Activated naive CD4-positive, alpha-beta T cell treated with anti-CD3 and anti-CD28 coated beads for 36 hours (primary cell): ENCODE results near the gene MNT. TPM values are rescaled to one million over a fixed set of nuclear protein-coding genes. Genes with fewer than 3 reads are reported as not detected.

ENCODE experiments used
- CTCF ChIA-PET: fragments of 350-600 bp; sonication (Branson Sonifier 250); formaldehyde crosslinking; loops from one replicate; lab custom pipeline; 2021; ENCODE audit warnings: antibody characterized with exemption; lab: Charles Lee
- DNase-seq: peaks from one replicate; pipeline ENCODE4 v3.0.0-alpha.2; 2020
- H3K27ac Mint-ChIP-seq: one replicate; pipeline ENCODE4 v1.8.0; 2021; ENCODE audit warnings: mild to moderate bottlenecking, mixed read lengths
- H3K27me3 Mint-ChIP-seq: one replicate; pipeline ENCODE4 v1.8.0; 2021; ENCODE audit warnings: low read depth, mixed read lengths
- H3K36me3 Mint-ChIP-seq: one replicate; pipeline ENCODE4 v1.8.0; 2021; ENCODE audit warnings: low read depth, mixed read lengths
- H3K4me1 Mint-ChIP-seq: one replicate; pipeline ENCODE4 v1.8.0; 2021; ENCODE audit warnings: low read depth, mixed read lengths
- H3K4me3 Mint-ChIP-seq: one replicate; pipeline ENCODE4 v1.8.0; 2021; ENCODE audit warnings: mild to moderate bottlenecking, moderate library complexity, mixed read lengths
- H3K9me3 Mint-ChIP-seq: one replicate; pipeline ENCODE4 v1.8.0; 2021; ENCODE audit warnings: mixed read lengths
- intact Hi-C: fragments of 100-400 bp; cut with micrococcal nuclease; formaldehyde crosslinking; loops from one replicate; pipeline ENCODE4 v1.15.1; 2023
- total RNA-seq, 2 experiments: library from RNA; stranded (reverse); gene quantifications; one replicate each; pipeline ENCODE4 v1.2.3, GENCODE V29; 2021

The MNT gene
- total RNA-seq, 2 experiments from 2014 or later = 13.1 to 17.0 TPM

DNA sequence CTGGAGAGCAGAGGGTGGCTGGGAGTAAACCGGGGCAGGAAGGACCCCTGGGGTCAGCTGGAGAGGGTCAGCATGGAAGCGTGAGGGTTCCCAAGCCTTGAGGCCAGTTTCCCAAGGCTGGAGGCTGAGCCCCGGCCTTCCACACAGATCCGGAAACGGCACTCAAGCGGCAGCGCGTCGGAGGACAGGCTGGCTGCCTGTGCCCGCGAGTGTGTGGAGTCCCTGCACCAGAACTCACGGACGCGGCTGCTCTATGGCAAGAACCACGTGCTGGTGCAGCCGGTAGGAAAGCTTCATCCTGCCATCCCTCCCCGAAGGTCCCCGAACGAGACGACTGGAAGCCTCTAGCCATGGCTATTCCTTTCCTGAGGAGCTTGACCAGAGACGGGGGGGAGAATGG, 37.5 kb downstream of the MNT start:
- H3K27me3 Mint-ChIP-seq = no peaks in the 10 kb centered on the region
- peaks cover 3% of the 10 kb centered on the region for H3K36me3 Mint-ChIP-seq
- no peaks in the 10 kb centered on the region for H3K9me3 Mint-ChIP-seq
- H3K4me3 Mint-ChIP-seq = no peak overlapping the region
- no peak for DNase-seq
- intact Hi-C loops = no loop called here
- H3K27ac Mint-ChIP-seq = no peak overlapping the region
- CTCF ChIA-PET = interaction anchor here (0.5 to 1.4 kb wide), 3 partner anchors 16 to 452 kb away, joined by 3 to 5 read pairs (median 4); no protein-coding TSS in a partner anchor
- H3K4me1 Mint-ChIP-seq = no peaks in the 10 kb centered on the region

DNA sequence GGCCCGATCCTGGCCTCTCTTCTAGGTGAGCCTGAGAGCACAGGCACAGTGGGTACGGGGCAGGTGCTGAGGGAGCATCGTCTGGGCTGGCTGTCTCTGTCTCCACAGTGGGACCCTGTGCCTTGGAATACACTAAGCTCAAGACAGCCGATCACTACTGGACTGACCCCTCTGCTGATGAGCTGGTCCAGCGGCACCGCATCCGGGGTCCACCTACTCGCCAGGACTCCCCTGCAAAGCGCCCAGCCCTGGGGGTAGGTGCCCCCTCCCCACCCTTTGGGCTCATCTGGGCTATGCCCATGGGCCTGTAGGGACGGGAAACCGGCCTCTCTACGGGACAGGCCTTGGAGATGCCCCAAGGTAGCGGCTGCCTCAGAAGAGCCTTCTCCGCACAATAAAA, 38.0 kb downstream of the MNT start:
- Mint-ChIP-seq H3K27ac (no peak overlapping the region), H3K27me3 (no peaks in the 10 kb centered on the region), H3K4me1 (no peaks in the 10 kb centered on the region), H3K9me3 (no peaks in the 10 kb centered on the region), H3K4me3 (no peak overlapping the region), H3K36me3 (peaks cover 3% of the 10 kb centered on the region)
- no peak for DNase-seq
- CTCF ChIA-PET = interaction anchor here (0.5 to 1.4 kb wide), 2 partner anchors 16 to 20 kb away, joined by 3 to 5 read pairs; no protein-coding TSS in a partner anchor
- intact Hi-C loops = no loop called here

GRCh38 chr17:2362416-2362815, 38.4 kb downstream of the MNT start:
- peaks cover 3% of the 10 kb centered on the region for H3K36me3 Mint-ChIP-seq
- H3K27ac Mint-ChIP-seq = no peak overlapping the region
- CTCF ChIA-PET = no interaction called here

GRCh38 chr17:2362016-2362415, 38.8 kb downstream of the MNT start:
- CTCF ChIA-PET = no interaction called here
- no peak overlapping the region for H3K27ac Mint-ChIP-seq
- H3K9me3 Mint-ChIP-seq = no peaks in the 10 kb centered on the region
- no peak overlapping the region for H3K4me3 Mint-ChIP-seq
- no peaks in the 10 kb centered on the region for H3K27me3 Mint-ChIP-seq
- H3K36me3 Mint-ChIP-seq = peaks cover 3% of the 10 kb centered on the region
- intact Hi-C loops = no loop called here
- H3K4me1 Mint-ChIP-seq = no peaks in the 10 kb centered on the region
- DNase-seq = no peak

More at GRCh38 chr17:2362416-2362815, 38.4 kb downstream of the MNT start:
- no peaks in the 10 kb centered on the region for H3K27me3 Mint-ChIP-seq
- no peak overlapping the region for H3K4me3 Mint-ChIP-seq
- H3K4me1 Mint-ChIP-seq = no peaks in the 10 kb centered on the region
- intact Hi-C loops = no loop called here
- DNase-seq = no peak
- H3K9me3 Mint-ChIP-seq = no peaks in the 10 kb centered on the region

- Mint-ChIP-seq H3K36me3 (peaks cover 3% of the 10 kb centered on the region), H3K9me3 (no peaks in the 10 kb centered on the region), H3K27ac (no peak overlapping the region), H3K27me3 (no peaks in the 10 kb centered on the region), H3K4me3 (no peak overlapping the region), H3K4me1 (no peaks in the 10 kb centered on the region)
- intact Hi-C loops = no loop called here
- CTCF ChIA-PET = interaction anchor here (0.8 to 1.8 kb wide), 3 partner anchors 8 to 55 kb away, joined by 3 to 4 read pairs (median 4); no protein-coding TSS in a partner anchor
- DNase-seq = no peak
Observed at GRCh38 chr17:2361010-2361760, 39.7 kb downstream of the MNT start.

GRCh38 chr17:2357931-2358434, 42.9 kb downstream of the MNT start:
- no peaks in the 10 kb centered on the region for H3K27me3 Mint-ChIP-seq
- no peak overlapping the region for H3K27ac Mint-ChIP-seq
- intact Hi-C loops = no loop called here
- peaks cover 3% of the 10 kb centered on the region for H3K36me3 Mint-ChIP-seq
- no peaks in the 10 kb centered on the region for H3K9me3 Mint-ChIP-seq
- no peak for DNase-seq
- CTCF ChIA-PET = interaction anchor here (0.9 to 1.5 kb wide), 2 partner anchors 21 to 58 kb away, joined by 3 to 4 read pairs; partner anchors contain the start of gene TSR1
- no peak overlapping the region for H3K4me3 Mint-ChIP-seq
- H3K4me1 Mint-ChIP-seq = peaks cover 15% of the 10 kb centered on the region

- CTCF ChIA-PET = no interaction called here
- intact Hi-C loops = no loop called here
- Mint-ChIP-seq H3K27ac (no peak overlapping the region), H3K36me3 (no peaks in the 10 kb centered on the region), H3K4me1 (peaks cover 17% of the 10 kb centered on the region), H3K9me3 (no peaks in the 10 kb centered on the region), H3K27me3 (no peaks in the 10 kb centered on the region), H3K4me3 (no peak overlapping the region)
- DNase-seq = no peak
Observed at GRCh38 chr17:2357237-2357636, 43.6 kb downstream of the MNT start.

GRCh38 chr17:2354311-2354710, 46.5 kb downstream of the MNT start:
- CTCF ChIA-PET = interaction anchor here (0.6 to 2.4 kb wide), 7 partner anchors 15 to 582 kb away, joined by 3 to 19 read pairs (median 4); partner anchors contain the start of gene TSR1
- intact Hi-C loops = loop anchor here (5.0 kb wide), 1 partner anchor 52 kb away; the partner anchor contains the start of genes SMG6 and SRR
- H3K4me3 Mint-ChIP-seq = no peak overlapping the region
- no peak overlapping the region for H3K27ac Mint-ChIP-seq
- no peaks in the 10 kb centered on the region for H3K27me3 Mint-ChIP-seq
- no peak for DNase-seq
- H3K4me1 Mint-ChIP-seq = peaks cover 17% of the 10 kb centered on the region
- no peaks in the 10 kb centered on the region for H3K9me3 Mint-ChIP-seq
- no peaks in the 10 kb centered on the region for H3K36me3 Mint-ChIP-seq

GRCh38 chr17:2351269-2351668, 49.6 kb downstream of the MNT start:
- no peak for DNase-seq
- no peaks in the 10 kb centered on the region for H3K9me3 Mint-ChIP-seq
- no peaks in the 10 kb centered on the region for H3K36me3 Mint-ChIP-seq
- H3K4me3 Mint-ChIP-seq = no peak overlapping the region
- H3K4me1 Mint-ChIP-seq = peaks cover 17% of the 10 kb centered on the region
- no peak overlapping the region for H3K27ac Mint-ChIP-seq
- intact Hi-C loops = loop anchor here (5.0 kb wide), 1 partner anchor 49 kb away; the partner anchor contains the start of genes SMG6 and SRR
- H3K27me3 Mint-ChIP-seq = no peaks in the 10 kb centered on the region
- CTCF ChIA-PET = interaction anchor here (0.6 to 1.7 kb wide), 5 partner anchors 15 to 488 kb away, joined by 3 to 9 read pairs (median 3); partner anchors contain the start of gene TSR1

- intact Hi-C loops = no loop called here
- CTCF ChIA-PET = interaction anchor here (1.0 to 1.7 kb wide), 4 partner anchors 8 to 291 kb away, joined by 3 to 5 read pairs (median 4); no protein-coding TSS in a partner anchor
- no peak overlapping the region for H3K27ac Mint-ChIP-seq
- no peaks in the 10 kb centered on the region for H3K27me3 Mint-ChIP-seq
- H3K4me1 Mint-ChIP-seq = peaks cover 6% of the 10 kb centered on the region
- H3K4me3 Mint-ChIP-seq = no peak overlapping the region
- no peaks in the 10 kb centered on the region for H3K9me3 Mint-ChIP-seq
- H3K36me3 Mint-ChIP-seq = no peaks in the 10 kb centered on the region
- no peak for DNase-seq
Observed at GRCh38 chr17:2347805-2348685, 52.8 kb downstream of the MNT start.

- H3K4me3 Mint-ChIP-seq = no peak overlapping the region
- no peaks in the 10 kb centered on the region for H3K9me3 Mint-ChIP-seq
- no peak overlapping the region for H3K27ac Mint-ChIP-seq
- no peak for DNase-seq
- intact Hi-C loops = no loop called here
- H3K27me3 Mint-ChIP-seq = no peaks in the 10 kb centered on the region
- H3K4me1 Mint-ChIP-seq = peaks cover 6% of the 10 kb centered on the region
- CTCF ChIA-PET = no interaction called here
- no peaks in the 10 kb centered on the region for H3K36me3 Mint-ChIP-seq
Observed at GRCh38 chr17:2346475-2346874, 54.4 kb downstream of the MNT start.

- Mint-ChIP-seq H3K4me3 (no peak overlapping the region), H3K27ac (no peak overlapping the region), H3K27me3 (no peaks in the 10 kb centered on the region), H3K36me3 (peaks cover 1% of the 10 kb centered on the region), H3K9me3 (no peaks in the 10 kb centered on the region), H3K4me1 (peaks cover 7% of the 10 kb centered on the region)
- DNase-seq = no peak
- intact Hi-C loops = no loop called here
- CTCF ChIA-PET = interaction anchor here (1.7 kb wide), 1 partner anchor 9 kb away, joined by 10 read pairs; no protein-coding TSS in a partner anchor
Observed at GRCh38 chr17:2344528-2344927, 56.3 kb downstream of the MNT start.
